GM19395 (cell line): ENCODE measurements around the gene CFHR1.
"Not testable (repeated sequence)": the region's sequence is repeated elsewhere in the genome, so short reads cannot be mapped to it uniquely, and the experiment has no call there.

ENCODE experiments used
- ATAC-seq: cut with Tn5 transposase; IDR thresholded peaks from one replicate; pipeline ENCODE4 v1.9.1; 2021; ENCODE audit warnings: mild to moderate bottlenecking, moderate library complexity; ENCODE audit not compliant: unreplicated experiment

CFHR1 gene

DNA sequence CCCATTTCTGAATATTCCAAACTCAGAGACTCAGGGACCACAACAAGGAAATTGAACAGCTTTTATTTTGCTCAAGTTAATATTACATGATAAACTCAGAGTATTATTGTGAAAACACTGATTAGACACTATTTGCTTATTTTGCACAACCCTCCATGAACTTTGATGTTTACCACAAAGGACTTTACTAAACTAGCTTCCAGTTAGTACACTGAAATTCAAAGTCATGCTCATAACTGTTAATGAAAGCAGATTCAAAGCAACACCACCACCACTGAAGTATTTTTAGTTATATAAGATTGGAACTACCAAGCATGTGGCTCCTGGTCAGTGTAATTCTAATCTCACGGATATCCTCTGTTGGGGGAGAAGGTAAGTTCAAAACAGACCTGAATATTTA, at the start of gene CFHR1:
TSS of gene CFHR1 (plus strand) at position 201 of the 400 bp plus-strand sequence. CDS start at position 315, 114 bp downstream.
- not testable (repeated sequence) for ATAC-seq

DNA sequence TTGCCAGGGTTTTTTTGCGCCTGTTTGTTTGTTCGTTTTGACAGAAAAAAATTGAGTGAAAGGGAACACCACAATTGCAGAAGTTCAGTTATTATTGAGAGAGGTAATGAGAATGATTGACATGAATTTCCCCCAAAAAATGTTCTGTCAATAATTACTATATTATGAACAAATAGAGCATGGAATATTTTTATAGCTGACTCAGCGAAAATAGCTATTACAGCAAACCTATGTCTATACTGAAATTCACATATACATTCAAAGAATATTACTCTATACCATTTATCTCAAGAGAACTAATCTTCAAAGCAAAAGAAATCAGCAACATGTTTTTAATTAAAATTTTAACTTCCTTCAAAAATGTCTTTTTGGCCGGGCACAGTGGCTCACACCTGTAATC, 49.7 kb upstream of the CFHR1 start:
- ATAC-seq = not testable (repeated sequence)

DNA sequence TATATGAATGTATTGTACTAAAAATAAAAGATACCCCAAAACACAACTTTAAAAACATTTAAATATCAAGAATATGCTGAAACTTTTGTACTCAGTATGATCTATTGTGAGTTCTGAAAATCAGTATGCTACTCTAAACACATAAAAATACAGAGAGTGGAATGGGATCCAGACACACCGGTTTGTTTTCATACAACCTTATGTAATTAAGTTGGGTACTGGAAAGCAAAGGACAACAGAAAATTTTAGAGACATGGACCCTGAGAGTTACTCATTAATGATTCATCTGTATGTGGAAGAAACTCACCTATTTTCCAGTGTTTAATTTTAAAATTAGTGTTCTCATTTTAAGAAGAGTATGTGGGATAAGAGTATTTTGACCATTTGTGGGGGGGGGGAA, 45.8 kb upstream of the CFHR1 start:
- ATAC-seq = no peak

DNA sequence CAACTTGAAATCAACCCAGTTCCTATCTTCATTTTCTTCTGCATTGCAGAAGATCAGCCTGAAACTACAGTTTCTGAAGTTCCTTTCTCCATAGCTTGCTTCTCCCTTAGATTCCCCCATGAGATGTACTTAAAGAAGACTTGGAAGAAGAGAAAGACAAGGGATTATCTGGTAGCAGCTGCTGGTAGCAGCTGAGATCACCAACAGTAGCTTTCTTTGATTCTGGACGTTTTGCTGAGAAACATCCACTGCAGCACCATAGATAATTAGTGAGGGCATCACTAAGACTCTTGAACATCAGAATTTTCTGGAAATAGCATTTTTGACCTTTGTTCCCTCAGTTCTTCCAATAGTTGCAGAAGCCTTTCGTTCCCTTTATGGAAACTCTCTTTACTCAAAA, 45.4 kb upstream of the CFHR1 start:
- ATAC-seq = peak; percentile 26

DNA sequence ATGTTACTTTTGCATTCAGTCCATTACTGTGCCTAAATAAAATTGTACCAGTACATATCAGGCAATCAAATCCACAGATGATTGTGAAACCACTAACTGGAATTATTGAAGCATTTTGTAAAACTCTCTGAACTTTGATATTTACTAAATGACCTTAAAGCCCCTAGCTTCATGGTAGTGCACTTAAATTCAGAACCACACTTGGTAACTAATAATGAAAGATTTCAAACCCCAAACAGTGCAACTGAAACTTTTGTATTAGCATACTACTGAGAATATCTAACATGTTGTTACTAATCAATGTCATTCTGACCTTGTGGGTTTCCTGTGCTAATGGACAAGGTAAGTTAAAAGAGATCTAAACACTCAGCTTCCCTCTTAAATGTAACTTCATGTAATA, 44.9 kb upstream of the CFHR1 start, which contains the start of gene CFHR3:
TSS of gene CFHR3 (plus strand) at position 238 of the 400 bp plus-strand sequence. CDS start at position 285, 47 bp downstream.
- ATAC-seq = peak; percentile 99

DNA sequence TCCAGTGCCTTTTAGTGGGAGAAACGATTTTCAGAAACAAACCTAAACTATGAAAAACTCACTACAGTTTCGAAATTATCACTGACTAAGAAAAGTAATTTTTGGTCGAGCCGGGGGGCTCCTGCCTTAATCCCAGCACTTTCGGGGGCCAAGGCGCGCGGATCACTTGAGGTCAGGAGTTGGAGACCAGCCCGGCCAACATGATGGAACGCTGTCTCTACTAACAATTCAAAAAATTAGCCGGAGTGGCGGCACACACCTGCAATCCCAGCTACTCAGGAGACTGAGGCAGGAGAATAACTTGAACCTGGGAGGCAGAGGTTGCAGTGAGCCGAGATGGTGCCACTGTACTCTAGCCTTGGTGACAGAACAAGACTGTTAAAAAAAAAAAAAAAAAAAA, 41.9 kb upstream of the CFHR1 start:
- ATAC-seq = no peak

DNA sequence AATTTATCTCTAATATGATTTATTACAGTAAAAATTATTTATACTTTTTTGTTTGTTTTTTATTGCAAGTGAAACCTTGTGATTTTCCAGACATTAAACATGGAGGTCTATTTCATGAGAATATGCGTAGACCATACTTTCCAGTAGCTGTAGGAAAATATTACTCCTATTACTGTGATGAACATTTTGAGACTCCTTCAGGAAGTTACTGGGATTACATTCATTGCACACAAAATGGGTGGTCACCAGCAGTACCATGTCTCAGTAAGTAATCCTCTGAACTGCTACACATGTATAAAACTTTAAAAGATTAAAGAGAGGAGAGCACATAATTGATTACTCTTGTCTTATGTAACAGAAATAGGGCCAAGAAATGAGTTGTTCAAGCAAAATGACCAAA, 40.4 kb upstream of the CFHR1 start:
- no peak for ATAC-seq

DNA sequence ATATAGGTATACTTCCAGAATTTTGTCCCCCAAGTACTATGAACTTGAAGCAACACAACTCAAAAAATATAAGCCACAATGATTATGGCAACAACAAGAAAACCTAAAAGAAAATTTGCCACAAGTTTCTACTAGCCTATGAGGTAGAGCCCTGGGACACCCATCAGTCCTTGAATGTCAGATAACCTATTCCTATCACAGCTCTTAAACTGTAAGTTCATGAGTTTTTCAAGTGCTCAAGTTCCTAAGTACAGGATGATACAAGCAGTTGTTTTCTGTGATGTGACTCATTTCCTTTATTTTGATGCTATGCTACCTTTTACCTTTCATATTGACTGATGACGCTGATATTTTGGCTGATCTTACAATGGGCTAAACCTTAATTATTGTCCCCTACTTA, 28.3 kb upstream of the CFHR1 start:
- ATAC-seq = not testable (repeated sequence)

DNA sequence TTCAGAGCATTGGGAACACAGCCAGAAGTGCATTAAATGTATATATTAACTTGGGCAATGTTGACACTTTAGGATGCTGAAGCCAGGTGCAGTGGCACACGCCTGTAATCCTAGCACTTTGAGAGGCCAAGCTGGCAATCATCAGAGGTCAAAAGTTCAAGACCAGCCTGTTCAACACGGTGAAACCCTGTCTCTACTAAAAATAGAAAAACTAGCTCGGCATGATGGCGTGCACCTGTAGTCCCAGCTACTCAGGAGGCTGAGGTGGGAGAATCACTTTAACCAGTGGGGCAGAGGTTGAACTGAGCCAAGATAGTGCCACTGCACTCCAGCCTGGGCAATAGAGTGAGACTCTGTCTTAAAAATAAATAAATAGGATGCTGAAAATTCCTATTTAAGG, 25.4 kb upstream of the CFHR1 start:
- not testable (repeated sequence) for ATAC-seq

DNA sequence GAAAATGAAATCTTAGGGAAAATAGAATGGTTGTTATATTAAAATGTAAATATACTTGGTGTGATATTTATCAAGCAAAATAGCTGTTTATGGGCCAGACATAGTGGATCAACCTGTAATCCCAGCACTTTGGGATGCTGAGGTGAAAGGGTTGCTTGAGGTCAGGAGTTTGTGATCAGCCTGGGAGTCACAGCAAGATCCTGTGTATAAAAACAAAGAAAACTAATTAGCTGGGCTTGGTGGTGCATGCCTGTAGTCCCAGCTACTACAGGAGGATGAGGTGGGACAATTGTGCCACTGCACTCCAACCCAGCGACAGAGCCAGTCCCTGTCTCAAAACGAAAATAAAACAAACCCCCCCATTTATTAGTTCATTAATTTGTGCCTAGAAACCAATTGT, 21.6 kb upstream of the CFHR1 start:
- ATAC-seq = no peak

DNA sequence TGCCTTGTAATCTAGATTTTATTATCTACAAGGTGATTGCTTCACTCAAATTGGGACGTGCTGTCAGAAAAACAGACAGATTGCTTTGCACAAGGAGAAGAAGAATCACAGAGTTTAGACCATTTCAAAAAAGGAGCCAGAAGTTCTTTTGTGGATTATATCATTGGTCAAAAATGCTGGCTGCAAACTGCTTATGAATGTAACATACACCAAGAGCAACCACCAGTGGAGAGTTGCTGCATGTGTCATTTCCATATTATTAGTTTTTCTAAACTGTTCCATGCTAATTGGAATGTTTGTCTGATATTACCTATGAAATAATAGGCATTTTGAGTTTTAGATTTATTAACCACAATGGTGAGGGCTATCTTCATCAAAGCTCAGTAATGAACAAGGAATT, 17.6 kb upstream of the CFHR1 start:
- not testable (repeated sequence) for ATAC-seq

DNA sequence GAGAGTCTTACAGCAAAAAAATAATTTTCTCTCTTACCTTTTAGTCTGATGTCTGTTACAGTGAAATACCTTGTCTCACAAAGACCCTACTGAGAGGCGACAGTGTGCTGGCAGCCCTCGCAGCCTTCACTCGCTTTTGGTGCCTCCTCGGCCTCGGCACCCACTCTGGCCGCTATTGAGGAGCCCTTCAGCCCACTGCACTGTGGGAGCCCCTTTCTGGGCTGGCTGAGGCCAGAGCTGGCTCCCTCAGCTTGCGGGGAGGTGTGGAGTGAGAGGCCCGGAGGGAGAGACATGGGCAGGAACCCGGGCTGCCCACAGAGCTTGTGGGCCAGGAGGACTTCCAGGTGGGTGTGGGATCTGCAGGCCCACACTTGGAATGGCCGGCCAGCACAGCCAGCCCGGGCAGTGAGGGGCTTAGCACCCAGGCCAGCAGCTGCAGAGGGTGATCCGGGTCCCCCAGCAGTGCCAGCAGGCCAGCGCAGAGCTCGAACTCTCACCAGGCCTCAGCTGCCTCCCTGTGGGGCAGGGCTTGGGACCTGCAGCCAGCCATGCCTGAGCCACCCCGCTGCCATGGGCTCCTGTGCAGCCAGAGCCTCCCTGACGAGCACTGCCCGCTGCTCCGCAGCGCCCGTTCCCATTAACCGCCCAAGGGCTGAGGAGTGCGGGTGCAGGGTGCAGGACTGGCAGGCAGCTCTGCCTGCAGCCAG, 10.8 kb upstream of the CFHR1 start:
- ATAC-seq = no peak

DNA sequence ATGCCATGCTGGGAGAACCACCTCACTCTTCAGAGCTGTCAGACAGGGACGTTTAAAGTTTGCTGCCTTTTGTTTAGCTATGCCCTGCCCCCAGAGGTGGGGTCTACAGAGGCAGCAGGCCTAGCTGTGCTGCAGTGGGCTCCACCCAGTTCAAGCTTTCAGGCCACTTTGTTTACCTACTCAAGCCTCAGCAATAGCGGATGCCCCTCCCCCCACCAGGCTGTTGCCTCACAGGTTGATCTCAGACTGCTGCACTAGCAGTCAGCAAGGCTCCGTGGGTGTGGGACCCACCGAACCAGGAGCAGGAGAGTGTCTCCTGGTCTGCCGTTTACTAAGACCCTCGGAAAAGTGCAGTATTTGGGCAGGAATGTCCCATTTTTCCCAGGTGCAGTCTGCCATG, 2.1 kb upstream of the CFHR1 start:
- ATAC-seq = not testable (repeated sequence)

DNA sequence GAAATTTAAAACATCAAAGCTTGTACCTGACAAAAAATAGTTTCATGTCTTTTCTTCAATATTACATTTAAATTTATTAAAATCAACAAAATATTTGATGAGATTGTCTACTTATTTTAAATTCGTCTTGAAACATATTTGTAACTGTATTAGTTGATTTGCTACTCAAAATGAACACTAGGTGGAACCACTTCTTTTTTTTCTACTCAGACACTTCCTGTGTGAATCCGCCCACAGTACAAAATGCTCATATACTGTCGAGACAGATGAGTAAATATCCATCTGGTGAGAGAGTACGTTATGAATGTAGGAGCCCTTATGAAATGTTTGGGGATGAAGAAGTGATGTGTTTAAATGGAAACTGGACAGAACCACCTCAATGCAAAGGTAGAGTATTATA, 8.3 kb downstream of the CFHR1 start:
- peak; percentile 98 for ATAC-seq

DNA sequence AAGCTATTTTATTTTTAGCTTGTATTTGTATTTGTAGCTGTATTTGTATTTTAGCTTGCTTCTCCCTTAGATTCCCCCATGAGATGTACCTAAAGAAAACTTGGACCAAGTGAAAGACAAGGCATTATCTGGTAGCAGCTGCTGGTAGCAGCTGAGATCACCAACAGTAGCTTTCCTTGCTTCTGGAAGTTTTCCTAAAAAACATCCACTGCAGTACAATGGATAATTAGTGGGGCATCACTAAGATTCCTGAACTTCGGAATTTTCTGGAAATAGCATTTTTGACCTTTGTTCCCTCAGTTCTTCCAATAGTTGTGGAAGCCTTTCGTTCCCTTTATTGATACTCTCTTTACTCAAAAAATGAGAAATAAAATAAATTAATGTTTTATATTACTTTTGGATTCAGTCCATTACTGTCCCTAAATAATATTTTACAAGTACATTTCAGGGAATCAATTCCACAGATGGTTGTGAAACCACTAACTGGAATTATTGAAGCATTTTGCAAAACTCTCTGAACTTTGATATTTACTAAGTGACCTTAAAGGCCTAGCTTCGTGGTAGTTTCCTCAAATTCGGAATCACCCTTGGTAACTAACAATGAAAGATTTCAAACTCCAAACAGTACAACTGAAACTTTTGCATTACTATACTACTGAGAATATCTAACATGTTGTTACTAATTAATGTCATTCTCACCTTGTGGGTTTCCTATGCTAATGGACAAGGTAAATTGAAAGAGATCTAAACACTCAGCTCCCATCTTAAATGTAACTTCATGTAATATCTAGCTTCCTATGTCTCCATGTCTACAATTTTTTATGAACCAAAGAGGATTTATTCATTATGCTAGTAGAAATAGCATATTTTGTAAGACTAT, 30.3 kb downstream of the CFHR1 start:
- not testable (repeated sequence) for ATAC-seq

DNA sequence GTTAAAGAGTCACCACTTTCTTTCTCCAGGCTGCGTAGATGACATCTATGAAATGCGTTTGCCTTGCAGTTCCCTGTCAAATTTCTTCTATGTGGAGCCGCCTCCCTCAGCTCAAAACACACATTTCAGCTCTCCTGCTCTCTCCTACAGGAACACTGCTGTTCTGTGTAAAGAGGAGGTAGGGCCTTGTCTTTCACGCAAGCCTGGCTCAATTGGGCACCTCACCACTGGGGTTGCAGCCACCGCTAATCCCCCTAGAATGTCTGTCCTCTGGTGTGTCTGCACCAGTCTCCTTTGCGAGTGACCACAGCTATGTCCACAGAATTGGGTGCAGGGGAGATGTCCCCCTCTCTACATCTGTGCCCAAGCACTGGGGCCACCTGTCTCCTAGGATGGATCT, 36.5 kb downstream of the CFHR1 start:
- no peak for ATAC-seq

DNA sequence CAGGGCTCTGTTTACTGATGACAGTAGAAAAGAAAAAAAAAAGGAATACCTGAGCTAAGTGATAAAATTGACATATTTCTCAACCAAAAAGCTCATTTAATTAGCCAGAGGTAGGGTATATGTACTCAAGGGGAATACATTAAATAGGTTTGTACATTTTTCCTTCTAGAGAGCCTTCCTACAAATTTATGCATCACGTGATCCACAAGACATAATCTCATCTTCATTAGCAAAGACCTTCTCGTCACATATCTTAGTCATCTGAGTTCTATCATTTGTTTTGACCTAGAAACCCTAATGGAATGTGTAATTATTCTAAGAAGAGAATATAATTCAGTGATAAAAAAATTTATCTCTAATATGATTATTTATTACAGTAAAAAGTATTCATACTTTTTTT, 37.7 kb downstream of the CFHR1 start:
- ATAC-seq = no peak

DNA sequence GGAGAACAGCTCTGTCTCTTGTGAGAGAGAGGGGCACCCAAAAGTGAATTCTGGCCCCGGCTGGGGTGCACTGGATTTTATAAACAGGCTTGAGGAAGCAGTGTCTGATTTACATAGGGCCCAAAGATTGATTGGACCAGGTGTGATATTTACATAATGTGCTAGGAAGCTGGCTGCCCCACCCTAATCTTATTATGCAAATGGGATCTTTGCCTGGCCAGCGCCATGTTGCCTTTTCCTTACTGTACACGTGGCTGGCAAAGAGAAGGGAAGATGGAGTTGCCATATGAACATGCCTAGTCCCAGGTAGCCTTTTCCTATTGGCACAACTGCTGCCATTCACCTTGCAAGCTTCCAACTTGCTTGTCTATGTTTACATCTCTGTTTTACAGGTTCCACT, 39.3 kb downstream of the CFHR1 start:
- no peak for ATAC-seq

DNA sequence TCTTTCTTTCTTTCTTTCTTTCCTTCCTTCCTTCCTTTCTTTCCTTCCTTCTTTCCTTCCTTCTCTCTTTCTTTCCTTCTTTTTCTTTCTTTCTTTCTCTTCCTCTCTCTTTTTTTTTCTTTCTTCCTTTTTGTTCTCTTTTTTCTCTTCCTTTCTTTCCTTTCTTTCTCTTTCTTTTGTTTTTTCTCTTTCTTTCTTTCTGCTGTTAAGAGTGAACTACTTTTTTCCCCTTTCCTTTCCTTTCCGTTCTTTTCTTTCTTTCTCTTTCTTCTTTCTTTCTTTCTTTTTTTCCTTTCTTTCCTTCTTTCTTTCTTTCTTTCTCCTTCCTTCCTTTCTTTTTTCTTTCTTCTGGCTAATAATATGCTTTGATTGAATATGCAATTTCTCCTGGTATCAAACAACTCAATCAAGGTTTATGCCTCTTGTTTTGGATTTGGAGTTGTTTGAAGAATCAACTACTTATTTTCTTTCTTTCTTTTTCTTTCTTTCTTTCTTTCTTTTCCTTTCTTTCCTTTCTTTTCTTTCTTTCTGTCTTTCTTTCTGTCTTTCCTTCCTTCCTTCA, 40.9 kb downstream of the CFHR1 start:
- ATAC-seq = no peak

DNA sequence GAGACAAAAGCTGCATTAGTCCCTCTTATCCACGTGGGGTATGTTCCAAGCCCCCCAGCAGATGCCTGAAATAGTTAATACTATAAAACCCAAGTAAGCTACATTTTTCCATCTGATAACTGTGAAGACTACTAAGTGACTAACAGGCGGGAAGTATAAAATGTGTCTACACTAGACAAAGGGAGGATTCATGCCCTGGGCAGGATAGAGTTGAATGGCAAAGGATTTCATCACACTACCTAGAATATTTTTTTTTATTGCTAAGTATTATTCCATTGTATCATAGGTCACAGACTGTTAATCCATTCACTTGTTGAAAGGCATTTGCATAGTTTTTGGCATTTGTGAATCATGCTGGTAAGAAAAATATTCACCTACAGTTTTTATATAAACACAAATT, 41.9 kb downstream of the CFHR1 start:
- ATAC-seq = no peak

DNA sequence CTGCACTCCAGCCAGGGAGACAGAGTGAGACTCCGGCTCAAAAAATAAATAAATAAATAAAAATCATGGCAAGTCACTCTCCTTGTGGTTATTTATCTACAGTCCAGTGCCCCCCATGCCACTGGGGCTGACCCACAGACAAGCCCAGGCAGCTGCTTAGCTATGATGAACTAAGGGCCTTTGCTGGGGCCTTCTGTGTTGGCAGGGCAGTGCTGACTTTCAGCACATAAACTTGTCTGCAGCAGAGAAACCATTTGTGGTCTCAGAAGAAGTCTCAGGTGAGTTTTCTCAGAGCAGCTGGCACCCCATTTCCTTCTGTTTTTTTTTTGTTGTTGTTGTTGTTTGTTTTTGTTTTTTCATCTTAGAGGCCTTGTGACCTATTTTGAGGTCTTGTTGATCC, 47.4 kb downstream of the CFHR1 start:
- ATAC-seq = no peak

DNA sequence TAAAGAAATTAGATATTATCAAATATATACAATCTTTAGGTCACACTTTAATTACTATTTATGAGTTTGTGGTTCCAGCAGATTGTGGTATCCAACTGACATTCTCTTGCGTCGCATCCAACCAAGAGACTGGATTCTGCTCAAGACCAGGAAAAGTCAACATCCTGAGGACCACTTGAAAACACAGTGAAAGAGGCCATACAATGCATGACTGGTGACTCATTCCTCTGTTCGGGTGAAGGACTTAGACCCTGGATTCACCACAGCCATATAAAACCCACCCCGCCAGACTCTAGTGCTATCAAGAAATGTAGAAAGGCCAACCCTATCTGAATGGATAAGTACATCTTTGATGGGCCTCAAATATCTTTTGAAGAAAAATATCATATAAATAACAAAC, 53.9 kb downstream of the CFHR1 start:
- ATAC-seq = no peak
